ENCODE data around the gene PDLIM3.

The PDLIM3 gene, protein sequence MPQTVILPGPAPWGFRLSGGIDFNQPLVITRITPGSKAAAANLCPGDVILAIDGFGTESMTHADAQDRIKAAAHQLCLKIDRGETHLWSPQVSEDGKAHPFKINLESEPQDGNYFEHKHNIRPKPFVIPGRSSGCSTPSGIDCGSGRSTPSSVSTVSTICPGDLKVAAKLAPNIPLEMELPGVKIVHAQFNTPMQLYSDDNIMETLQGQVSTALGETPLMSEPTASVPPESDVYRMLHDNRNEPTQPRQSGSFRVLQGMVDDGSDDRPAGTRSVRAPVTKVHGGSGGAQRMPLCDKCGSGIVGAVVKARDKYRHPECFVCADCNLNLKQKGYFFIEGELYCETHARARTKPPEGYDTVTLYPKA

DNA sequence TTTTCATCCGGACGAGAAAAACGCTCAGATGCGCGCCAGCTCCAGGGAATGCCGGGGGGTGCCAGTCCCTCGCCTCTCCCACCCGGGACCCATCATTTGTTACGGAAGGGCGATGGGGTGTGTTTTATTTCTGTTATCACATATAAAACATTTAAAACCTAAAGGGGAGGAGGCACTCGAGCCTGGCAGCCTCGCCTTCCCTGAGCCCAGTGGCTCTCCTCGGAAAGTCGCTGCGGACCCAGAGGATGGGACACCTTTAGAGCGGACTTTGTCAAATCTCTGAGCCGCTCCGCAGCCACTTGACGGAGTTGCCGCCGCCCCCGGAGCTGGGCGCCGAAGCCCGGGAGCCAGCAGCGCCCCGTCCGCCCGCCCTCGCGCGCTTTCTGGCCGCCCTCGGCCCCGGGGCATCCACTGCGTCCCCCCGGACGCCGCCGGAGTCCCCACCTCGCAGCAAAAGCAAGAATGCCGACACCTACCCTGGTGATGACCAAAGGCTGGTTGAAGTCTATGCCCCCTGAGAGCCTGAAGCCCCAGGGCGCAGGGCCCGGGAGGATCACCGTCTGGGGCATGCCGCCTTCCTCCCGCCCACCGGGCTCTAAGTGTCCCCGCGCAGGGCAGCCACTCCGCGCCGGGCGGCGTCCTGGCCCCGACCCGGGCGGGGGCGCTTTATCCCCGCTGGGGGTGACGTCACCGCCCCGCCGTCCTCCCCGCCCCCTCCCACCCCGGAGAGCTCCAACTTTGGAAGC, at the start of gene PDLIM3:
Gene PDLIM3 (minus strand): TSS at position 642 of the 746 bp plus-strand sequence. CDS start 73 bp downstream, at position 569.
- TF ChIP-seq ZBTB7A (IDR thresholded peaks at IDR 0.05; ENCODE audit: low read depth) = no peak; the same call in 1 of the 2 replicates
- TF ChIP-seq, protein P1, sequence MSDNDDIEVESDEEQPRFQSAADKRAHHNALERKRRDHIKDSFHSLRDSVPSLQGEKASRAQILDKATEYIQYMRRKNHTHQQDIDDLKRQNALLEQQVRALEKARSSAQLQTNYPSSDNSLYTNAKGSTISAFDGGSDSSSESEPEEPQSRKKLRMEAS (IDR thresholded peaks at IDR 0.05) = no peak; the same call in 1 of the 2 replicates
- TF ChIP-seq, protein P2, sequence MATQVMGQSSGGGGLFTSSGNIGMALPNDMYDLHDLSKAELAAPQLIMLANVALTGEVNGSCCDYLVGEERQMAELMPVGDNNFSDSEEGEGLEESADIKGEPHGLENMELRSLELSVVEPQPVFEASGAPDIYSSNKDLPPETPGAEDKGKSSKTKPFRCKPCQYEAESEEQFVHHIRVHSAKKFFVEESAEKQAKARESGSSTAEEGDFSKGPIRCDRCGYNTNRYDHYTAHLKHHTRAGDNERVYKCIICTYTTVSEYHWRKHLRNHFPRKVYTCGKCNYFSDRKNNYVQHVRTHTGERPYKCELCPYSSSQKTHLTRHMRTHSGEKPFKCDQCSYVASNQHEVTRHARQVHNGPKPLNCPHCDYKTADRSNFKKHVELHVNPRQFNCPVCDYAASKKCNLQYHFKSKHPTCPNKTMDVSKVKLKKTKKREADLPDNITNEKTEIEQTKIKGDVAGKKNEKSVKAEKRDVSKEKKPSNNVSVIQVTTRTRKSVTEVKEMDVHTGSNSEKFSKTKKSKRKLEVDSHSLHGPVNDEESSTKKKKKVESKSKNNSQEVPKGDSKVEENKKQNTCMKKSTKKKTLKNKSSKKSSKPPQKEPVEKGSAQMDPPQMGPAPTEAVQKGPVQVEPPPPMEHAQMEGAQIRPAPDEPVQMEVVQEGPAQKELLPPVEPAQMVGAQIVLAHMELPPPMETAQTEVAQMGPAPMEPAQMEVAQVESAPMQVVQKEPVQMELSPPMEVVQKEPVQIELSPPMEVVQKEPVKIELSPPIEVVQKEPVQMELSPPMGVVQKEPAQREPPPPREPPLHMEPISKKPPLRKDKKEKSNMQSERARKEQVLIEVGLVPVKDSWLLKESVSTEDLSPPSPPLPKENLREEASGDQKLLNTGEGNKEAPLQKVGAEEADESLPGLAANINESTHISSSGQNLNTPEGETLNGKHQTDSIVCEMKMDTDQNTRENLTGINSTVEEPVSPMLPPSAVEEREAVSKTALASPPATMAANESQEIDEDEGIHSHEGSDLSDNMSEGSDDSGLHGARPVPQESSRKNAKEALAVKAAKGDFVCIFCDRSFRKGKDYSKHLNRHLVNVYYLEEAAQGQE (IDR thresholded peaks at IDR 0.05; ENCODE audit: low read depth) = no peak
- TF ChIP-seq EGR1 (IDR thresholded peaks at IDR 0.05) = no peak
- TF ChIP-seq TAF1 (IDR thresholded peaks at IDR 0.05; ENCODE audit: low read depth) = no peak
- TF ChIP-seq, protein P3, sequence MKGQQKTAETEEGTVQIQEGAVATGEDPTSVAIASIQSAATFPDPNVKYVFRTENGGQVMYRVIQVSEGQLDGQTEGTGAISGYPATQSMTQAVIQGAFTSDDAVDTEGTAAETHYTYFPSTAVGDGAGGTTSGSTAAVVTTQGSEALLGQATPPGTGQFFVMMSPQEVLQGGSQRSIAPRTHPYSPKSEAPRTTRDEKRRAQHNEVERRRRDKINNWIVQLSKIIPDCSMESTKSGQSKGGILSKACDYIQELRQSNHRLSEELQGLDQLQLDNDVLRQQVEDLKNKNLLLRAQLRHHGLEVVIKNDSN (IDR thresholded peaks at IDR 0.05) = no peak
- TF ChIP-seq FOXM1 (IDR thresholded peaks at IDR 0.05; ENCODE audit: borderline replicate concordance, low read depth) = no peak
- no peak for TF ChIP-seq RAD21 (IDR thresholded peaks at IDR 0.05; ENCODE audit: low read depth)
- TF ChIP-seq TCF12 (IDR thresholded peaks at IDR 0.05; ENCODE audit: low read depth) = no peak
- no peak; the same call in 1 of the 2 replicates for TF ChIP-seq CREB1 (IDR thresholded peaks at IDR 0.05; ENCODE audit: low read depth)
- TF ChIP-seq YY1 (IDR thresholded peaks at IDR 0.05; ENCODE audit: low read depth) = no peak

DNA sequence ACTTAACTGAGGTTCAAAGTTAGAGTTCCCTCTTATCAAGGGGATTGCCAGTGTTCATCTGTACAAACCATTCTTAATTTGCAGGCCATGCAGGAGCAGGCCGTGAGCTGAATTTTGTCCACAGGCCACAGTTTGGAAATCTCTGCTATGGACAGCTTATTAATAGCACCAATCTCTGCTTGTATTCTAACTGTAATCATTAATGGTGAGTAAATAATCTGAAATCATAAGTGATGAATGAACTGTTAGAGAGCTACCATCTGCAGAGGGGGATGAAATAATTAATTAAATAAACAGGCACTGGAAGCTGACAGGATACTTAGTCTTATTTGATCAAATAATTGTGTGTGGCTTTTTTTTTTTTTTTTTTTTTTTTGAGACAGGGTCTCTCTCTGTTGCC, 48.5 kb upstream of the PDLIM3 start:
- TF ChIP-seq NFIC (IDR thresholded peaks at IDR 0.05) (no peak), EP300 (IDR thresholded peaks at IDR 0.05; ENCODE audit: borderline replicate concordance) (no peak), TCF12 (IDR thresholded peaks at IDR 0.05; ENCODE audit: low read depth) (no peak), FOXM1 (IDR thresholded peaks at IDR 0.05; ENCODE audit: borderline replicate concordance, low read depth) (no peak), CEBPB (IDR thresholded peaks at IDR 0.05) (no peak), YY1 (IDR thresholded peaks at IDR 0.05; ENCODE audit: low read depth) (no peak)
- TF ChIP-seq, protein P3 (IDR thresholded peaks at IDR 0.05) = no peak

DNA sequence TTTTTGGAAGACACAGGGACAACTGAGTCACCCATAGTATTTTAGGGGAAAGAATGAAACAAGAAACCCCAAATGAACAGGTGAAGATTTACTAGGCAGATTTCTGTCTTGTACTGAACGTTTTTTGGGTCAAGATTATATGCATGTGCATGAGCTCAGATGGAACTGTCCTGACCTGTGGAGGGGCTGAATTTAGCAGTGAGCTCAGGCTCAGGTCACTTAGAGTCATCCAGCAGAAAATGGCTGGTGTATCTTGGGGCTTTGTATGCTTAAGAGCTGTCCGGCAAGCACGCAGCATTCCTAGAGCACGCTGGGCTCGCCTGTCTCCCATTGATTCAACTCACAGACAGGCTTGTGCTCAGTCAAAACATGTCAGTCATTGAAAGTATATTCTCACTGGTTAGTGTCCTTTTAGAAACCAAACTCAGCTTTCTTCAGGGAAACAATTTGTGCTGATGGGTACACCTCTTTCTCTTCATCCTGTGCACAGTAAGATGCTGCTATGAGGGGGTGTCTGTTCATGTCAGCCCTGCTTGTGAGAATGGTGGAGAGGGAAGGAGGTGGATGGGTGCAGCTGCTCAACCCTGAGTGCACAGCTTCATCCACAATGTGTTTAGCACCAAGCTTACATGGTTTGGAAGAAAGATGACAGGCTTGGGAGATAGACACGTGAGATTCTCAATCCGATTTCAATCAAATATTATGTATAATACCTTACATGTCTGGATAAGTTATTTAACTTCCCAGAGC, 47.5 kb upstream of the PDLIM3 start:
- TF ChIP-seq NFIC (IDR thresholded peaks at IDR 0.05) (no peak), CREB1 (IDR thresholded peaks at IDR 0.05; ENCODE audit: low read depth) (no peak), EP300 (IDR thresholded peaks at IDR 0.05; ENCODE audit: borderline replicate concordance) (no peak), TAF1 (IDR thresholded peaks at IDR 0.05; ENCODE audit: low read depth) (no peak), TCF12 (IDR thresholded peaks at IDR 0.05; ENCODE audit: low read depth) (no peak), EGR1 (IDR thresholded peaks at IDR 0.05) (no peak), FOXM1 (IDR thresholded peaks at IDR 0.05; ENCODE audit: borderline replicate concordance, low read depth) (no peak), RAD21 (IDR thresholded peaks at IDR 0.05; ENCODE audit: low read depth) (no peak), YY1 (IDR thresholded peaks at IDR 0.05; ENCODE audit: low read depth) (no peak), CEBPB (IDR thresholded peaks at IDR 0.05) (no peak), ZBTB7A (IDR thresholded peaks at IDR 0.05; ENCODE audit: low read depth) (no peak), TEAD4 (IDR thresholded peaks at IDR 0.05) (no peak)
- TF ChIP-seq, protein P2 (IDR thresholded peaks at IDR 0.05; ENCODE audit: low read depth) = no peak
- TF ChIP-seq, protein P1 (IDR thresholded peaks at IDR 0.05) = no peak
- TF ChIP-seq, protein P3 (IDR thresholded peaks at IDR 0.05) = no peak

DNA sequence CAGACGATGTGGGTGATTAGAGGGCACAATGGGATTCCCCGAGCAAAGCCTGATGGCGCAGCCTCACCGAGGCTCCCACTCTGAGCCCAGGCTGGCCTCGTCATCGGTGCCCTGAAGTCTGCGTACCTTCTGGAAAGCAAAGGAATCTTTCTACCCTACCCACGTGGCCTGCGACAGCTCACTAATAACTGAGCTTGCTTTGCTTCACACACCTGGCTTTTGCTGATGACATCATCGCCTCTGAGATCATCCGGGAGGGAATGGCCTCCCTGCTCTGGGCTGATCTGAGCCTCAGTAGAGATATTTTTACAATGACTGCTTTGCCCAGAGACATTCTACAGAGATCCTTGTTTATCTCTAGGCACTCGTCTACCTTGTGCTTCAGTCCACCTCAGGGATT, 45.4 kb upstream of the PDLIM3 start:
- no peak for TF ChIP-seq EGR1 (IDR thresholded peaks at IDR 0.05)
- no peak for TF ChIP-seq TCF12 (IDR thresholded peaks at IDR 0.05; ENCODE audit: low read depth)
- TF ChIP-seq CREB1 (IDR thresholded peaks at IDR 0.05; ENCODE audit: low read depth) = no peak
- TF ChIP-seq TAF1 (IDR thresholded peaks at IDR 0.05; ENCODE audit: low read depth) = no peak
- TF ChIP-seq, protein P2 (IDR thresholded peaks at IDR 0.05; ENCODE audit: low read depth) = no peak
- TF ChIP-seq CEBPB (IDR thresholded peaks at IDR 0.05) = no peak
- TF ChIP-seq FOXM1 (IDR thresholded peaks at IDR 0.05; ENCODE audit: borderline replicate concordance, low read depth) = no peak
- no peak for TF ChIP-seq TEAD4 (IDR thresholded peaks at IDR 0.05)
- TF ChIP-seq RAD21 (IDR thresholded peaks at IDR 0.05; ENCODE audit: low read depth) = no peak
- TF ChIP-seq, protein P3 (IDR thresholded peaks at IDR 0.05) = no peak
- no peak for TF ChIP-seq NFIC (IDR thresholded peaks at IDR 0.05)
- TF ChIP-seq, protein P1 (IDR thresholded peaks at IDR 0.05) = no peak
- TF ChIP-seq YY1 (IDR thresholded peaks at IDR 0.05; ENCODE audit: low read depth) = no peak
- TF ChIP-seq ZBTB7A (IDR thresholded peaks at IDR 0.05; ENCODE audit: low read depth) = no peak
- no peak for TF ChIP-seq EP300 (IDR thresholded peaks at IDR 0.05; ENCODE audit: borderline replicate concordance)
